NCI-H1436 treated with DMSO at 0.1 percent for 48 hours (cell line): ENCODE results near the gene EFCC1.
A peak's percentile ranks its signal among the peaks of the same experiment; 100 is the strongest.

ENCODE experiments used
- DNase-seq: peaks from one replicate; lab custom pipeline; 2025; lab: John Stamatoyannopoulos, UW

Gene EFCC1

GRCh38 chr3:128994581-128995546, 6.2 kb upstream of the EFCC1 start:
- DNase-seq = no peak

GRCh38 chr3:128995737-128996136, 5.4 kb upstream of the EFCC1 start:
- no peak for DNase-seq

GRCh38 chr3:128996200-128996599, 4.9 kb upstream of the EFCC1 start:
- no peak for DNase-seq

- no peak for DNase-seq
Measured at GRCh38 chr3:128996726-128997125, 4.4 kb upstream of the EFCC1 start.

- DNase-seq = no peak
Measured at GRCh38 chr3:128997486-128998133, 3.5 kb upstream of the EFCC1 start.

GRCh38 chr3:128998561-128998960, 2.5 kb upstream of the EFCC1 start:
- no peak for DNase-seq

- DNase-seq = no peak
Measured at GRCh38 chr3:128999102-128999501, 2.0 kb upstream of the EFCC1 start.

- no peak for DNase-seq
Measured at GRCh38 chr3:129000742-129001100, 383 bp upstream of the EFCC1 start.

GRCh38 chr3:129001806-129002572, 885 bp downstream of the EFCC1 start:
- no peak for DNase-seq

GRCh38 chr3:129002573-129003569, 1.8 kb downstream of the EFCC1 start:
- no peak for DNase-seq

- no peak for DNase-seq
Measured at GRCh38 chr3:129003578-129004112, 2.5 kb downstream of the EFCC1 start.

- DNase-seq = peak; percentile 36
Measured at GRCh38 chr3:129004639-129005295, 3.7 kb downstream of the EFCC1 start.

GRCh38 chr3:129005526-129006303, 4.6 kb downstream of the EFCC1 start:
- DNase-seq = no peak

- DNase-seq = no peak
Measured at GRCh38 chr3:129006864-129007263, 5.8 kb downstream of the EFCC1 start.

- DNase-seq = no peak
Measured at GRCh38 chr3:129007792-129008191, 6.7 kb downstream of the EFCC1 start.

- no peak for DNase-seq
Measured at GRCh38 chr3:129009266-129009665, 8.2 kb downstream of the EFCC1 start.

GRCh38 chr3:129010310-129010956, 9.3 kb downstream of the EFCC1 start:
- DNase-seq = no peak

GRCh38 chr3:129013491-129013891, 12.4 kb downstream of the EFCC1 start:
- no peak for DNase-seq

- DNase-seq = no peak
Measured at GRCh38 chr3:129014148-129014547, 13.0 kb downstream of the EFCC1 start.
